HG03558 (cell line): ENCODE data around the gene MICAL3.

Experiments
- ATAC-seq: cut with Tn5 transposase; IDR thresholded peaks from one replicate; pipeline ENCODE4 v1.9.1; 2021; ENCODE audit warnings: moderate number of reproducible peaks; ENCODE audit not compliant: unreplicated experiment; ENCODE audit errors: extremely low read depth

Gene MICAL3

GRCh38 chr22:17858033-17858432 lies 166.3 kb downstream of the MICAL3 start:
- no peak for ATAC-seq

- ATAC-seq: no peak
Observed at GRCh38 chr22:17855572-17856290, 168.6 kb downstream of the MICAL3 start.

- no peak for ATAC-seq
Observed at GRCh38 chr22:17853073-17853472, 171.3 kb downstream of the MICAL3 start.

GRCh38 chr22:17851759-17852158 lies 172.6 kb downstream of the MICAL3 start:
- ATAC-seq: no peak

GRCh38 chr22:17847360-17848078 lies 176.8 kb downstream of the MICAL3 start:
- ATAC-seq: no peak

- no peak for ATAC-seq
Observed at GRCh38 chr22:17846326-17846992, 177.9 kb downstream of the MICAL3 start.

- ATAC-seq: no peak
Observed at GRCh38 chr22:17845790-17846189, 178.6 kb downstream of the MICAL3 start.

GRCh38 chr22:17845327-17845726 lies 179.0 kb downstream of the MICAL3 start:
- ATAC-seq: no peak

- no peak for ATAC-seq
Observed at GRCh38 chr22:17844150-17844549, 180.2 kb downstream of the MICAL3 start.

GRCh38 chr22:17842386-17842785 lies 182.0 kb downstream of the MICAL3 start:
- no peak for ATAC-seq

GRCh38 chr22:17841836-17842235 lies 182.5 kb downstream of the MICAL3 start:
- ATAC-seq: no peak

- no peak for ATAC-seq
Observed at GRCh38 chr22:17838180-17838865, 186.0 kb downstream of the MICAL3 start.

GRCh38 chr22:17836992-17837742 lies 187.2 kb downstream of the MICAL3 start:
- ATAC-seq: no peak

- ATAC-seq: no peak
Observed at GRCh38 chr22:17835256-17835655, 189.1 kb downstream of the MICAL3 start.

- ATAC-seq: no peak
Observed at GRCh38 chr22:17833489-17833888, 190.9 kb downstream of the MICAL3 start.

- ATAC-seq: no peak
Observed at GRCh38 chr22:17832665-17833064, 191.7 kb downstream of the MICAL3 start.

- no peak for ATAC-seq
Observed at GRCh38 chr22:17831501-17832251, 192.7 kb downstream of the MICAL3 start.

- ATAC-seq: no peak
Observed at GRCh38 chr22:17830043-17830961, 194.1 kb downstream of the MICAL3 start.
